Measurements from ENCODE around the gene EXOC6B.

EXOC6B gene

DNA sequence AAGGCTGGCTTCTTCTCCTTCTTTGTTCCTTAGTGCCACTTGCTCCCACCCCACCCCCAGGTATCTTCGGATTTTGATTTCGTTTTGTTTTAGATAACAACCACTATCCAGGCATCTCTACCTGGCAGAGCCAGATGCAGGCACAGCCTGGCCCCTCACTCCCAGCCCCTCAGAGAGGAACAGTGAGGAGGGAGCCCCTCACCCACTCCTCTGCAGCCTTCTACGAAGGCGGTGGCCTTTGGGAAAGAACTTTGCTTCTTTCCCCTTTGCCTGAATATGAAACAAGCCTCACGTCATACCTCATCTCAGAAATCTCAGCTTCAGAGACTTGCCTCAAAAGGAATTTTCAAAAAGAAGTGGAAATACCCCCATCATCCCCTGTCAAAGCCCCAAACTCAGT, 671.9 kb downstream of the EXOC6B start:
- DNase-seq: no peak

- no peak for DNase-seq
These were observed 672.6 kb downstream of the EXOC6B start for GRCh38 chr2:72153026-72153791.

- DNase-seq: no peak
These were observed 674.9 kb downstream of the EXOC6B start for GRCh38 chr2:72150861-72151356.

DNA sequence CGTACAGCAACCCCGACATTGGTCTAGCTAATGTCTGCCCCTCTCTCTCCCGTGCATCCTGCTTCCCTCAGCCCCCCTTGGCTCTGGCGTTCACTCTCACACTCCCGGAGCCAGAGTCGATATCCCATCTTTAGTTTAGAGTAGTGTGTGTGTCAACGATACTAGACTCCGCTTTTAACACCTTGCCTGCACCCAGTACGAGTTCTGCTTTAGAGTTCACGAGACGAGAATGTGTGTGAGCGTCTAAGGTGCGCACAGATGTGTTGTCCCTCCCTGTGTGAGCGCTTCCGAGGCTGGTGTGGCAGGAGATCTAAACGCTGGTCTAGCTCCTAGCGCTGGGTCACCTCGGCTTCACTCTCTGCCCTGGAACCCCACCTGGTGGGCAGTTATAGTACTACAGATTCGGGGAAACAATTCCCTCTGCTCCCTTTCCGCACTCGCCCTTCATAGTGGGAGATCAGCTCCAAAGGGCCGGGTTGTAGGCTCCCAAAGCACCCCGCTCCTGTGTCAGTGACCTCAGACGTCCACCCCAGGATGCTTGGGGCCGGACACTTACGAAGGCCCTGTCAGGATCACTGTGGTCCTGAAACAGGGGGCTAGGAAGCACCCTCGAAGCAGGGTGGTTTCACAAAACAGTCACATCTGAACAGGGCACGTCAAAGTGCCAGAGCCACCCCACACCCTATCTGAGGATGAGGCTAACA, 675.5 kb downstream of the EXOC6B start:
- DNase-seq: peak in 1 of 2 donors; percentile 3

DNA sequence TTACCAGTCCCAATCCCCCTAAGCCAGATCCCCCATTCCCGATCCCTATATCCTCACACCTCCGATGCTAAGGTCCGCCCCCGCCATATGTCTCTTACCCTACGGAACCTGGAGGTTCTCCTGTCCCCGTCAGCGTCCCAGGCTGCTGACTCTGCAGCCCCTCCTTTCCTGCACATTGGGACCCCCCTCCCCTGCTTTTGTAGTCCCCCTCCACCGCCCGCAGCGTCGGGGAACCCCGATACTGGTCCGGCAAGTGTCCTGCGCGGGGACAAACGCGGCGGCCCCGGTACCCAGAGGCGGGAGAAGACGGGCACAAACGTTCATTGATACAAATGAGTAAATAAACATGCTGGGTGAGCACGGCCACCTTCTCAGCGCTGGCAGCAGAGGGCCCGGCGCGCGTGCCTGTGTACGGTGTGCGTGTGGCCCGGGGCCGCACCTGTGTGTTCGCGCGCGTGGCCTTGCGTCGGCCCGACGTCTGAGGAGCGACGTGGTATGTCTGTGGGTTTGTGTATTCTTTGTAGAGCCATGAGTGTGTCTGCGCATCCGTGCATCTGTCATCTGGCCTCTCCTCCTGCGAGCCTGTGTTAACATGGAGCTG, 676.2 kb downstream of the EXOC6B start:
- no peak for DNase-seq

GRCh38 chr2:72148837-72149555, 676.8 kb downstream of the EXOC6B start:
- DNase-seq: no peak

GRCh38 chr2:72148003-72148836, 677.6 kb downstream of the EXOC6B start:
- DNase-seq: no peak

DNA sequence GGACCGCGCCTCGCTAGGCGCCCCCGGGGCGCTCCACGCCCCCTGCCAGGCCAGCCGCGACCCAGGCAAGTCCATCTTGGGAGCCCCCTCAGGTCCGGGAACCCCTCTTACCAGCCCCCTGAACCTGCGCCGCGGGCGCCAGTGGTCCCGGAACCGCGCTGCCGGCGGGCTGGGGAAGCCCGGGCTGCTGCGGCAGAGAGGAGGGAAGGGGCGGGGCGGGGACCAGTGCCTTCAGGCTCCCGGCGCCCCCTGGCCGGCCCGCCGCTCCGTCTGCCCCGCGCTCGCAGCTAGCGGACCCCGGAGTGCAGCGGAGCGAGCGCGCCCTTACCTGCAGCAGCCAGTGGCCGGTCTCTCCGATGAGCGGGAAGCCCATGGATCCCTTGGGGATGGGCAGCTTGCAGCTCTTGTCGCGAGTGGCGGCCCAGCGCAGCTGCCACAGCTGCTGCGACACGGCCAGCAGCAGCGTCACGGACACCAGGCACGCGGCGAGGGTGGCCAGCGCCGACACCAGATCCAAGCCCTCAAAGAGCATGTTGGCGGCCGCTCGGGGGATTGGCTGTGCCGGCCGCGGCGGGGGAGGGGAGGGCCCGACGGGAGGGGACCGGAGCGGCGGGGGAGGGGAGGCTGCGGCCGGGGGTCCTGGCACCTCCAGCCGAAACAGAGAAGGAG, 678.4 kb downstream of the EXOC6B start, which contains the start of gene CYP26B1:
Gene CYP26B1 (minus strand): TSS at position 560 of the 669 bp plus-strand sequence. CDS start 28 bp downstream, at position 532.
- no peak for DNase-seq

- no peak for DNase-seq
These were observed 679.2 kb downstream of the EXOC6B start for GRCh38 chr2:72146347-72147302.

DNA sequence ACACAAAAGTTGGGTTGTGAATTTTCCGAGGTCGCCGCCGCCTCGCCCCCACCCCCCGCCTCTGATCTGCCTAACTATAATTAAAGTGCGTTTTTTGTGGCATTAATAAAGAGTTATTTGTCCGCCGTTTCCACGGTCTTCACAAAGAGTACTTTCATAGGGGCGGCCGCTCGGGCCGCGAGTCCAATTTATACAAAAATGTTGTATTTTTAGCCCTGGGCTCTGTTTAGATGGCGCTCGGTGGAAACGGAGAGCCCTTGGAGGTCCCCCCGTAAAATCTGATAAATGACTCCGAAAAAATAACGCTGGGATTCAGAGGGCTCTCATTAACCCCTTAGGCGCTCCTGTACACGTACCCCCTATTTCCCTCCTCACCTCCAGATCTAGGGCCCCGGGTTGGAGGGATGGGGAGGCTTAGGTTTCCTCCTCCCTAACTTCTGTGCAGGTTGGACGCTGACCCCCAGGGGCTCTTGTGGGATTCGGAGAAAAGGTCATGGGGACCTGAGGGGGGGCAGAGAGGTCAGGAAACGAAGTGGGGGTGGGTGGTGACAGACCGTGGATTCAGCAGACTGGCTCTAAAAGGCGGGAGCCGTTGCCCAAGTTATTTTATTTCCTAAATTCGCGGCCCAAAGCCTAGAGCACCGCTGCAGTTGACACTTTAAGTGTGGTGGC, 680.0 kb downstream of the EXOC6B start:
- no peak for DNase-seq

DNA sequence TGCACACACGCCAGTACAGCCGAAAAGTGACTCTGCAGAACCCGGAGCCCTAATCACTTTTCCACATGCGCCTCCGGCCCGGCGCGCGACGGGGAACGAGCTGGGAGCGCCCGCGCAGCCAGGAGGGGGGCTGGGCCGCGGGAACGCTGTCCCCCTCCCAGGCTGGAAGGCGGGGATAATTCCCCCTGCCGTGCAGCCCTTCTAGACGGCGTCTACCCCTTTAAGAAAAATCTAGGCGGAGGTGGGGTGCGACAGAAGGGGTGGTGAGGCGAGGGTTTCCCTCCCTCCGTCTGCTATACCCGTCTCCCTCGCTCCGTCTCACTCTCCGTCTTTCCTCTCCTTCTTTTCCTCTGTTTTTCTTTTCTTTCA, 680.6 kb downstream of the EXOC6B start:
- DNase-seq: no peak

- DNase-seq: no peak
These were observed 681.1 kb downstream of the EXOC6B start for GRCh38 chr2:72144632-72145288.

DNA sequence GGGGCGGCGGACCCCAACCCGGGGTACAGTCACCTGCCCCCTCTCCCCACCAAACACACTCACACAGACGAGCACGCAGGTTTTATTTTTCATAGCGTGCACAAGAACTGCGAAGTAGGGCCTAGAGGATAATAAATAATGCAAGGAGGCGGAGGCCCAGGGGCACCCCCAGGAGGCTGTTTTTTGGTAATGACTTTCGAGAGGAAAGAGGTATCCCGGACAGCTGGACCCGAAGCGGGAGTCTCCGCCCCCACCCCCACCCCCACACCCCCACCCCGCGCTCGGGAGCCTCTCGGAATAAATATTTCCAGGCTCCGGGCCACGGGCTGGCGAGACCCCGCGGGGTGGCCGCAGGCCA, 681.6 kb downstream of the EXOC6B start:
- no peak for DNase-seq

- DNase-seq: no peak
These were observed 682.2 kb downstream of the EXOC6B start for GRCh38 chr2:72143441-72144273.

DNA sequence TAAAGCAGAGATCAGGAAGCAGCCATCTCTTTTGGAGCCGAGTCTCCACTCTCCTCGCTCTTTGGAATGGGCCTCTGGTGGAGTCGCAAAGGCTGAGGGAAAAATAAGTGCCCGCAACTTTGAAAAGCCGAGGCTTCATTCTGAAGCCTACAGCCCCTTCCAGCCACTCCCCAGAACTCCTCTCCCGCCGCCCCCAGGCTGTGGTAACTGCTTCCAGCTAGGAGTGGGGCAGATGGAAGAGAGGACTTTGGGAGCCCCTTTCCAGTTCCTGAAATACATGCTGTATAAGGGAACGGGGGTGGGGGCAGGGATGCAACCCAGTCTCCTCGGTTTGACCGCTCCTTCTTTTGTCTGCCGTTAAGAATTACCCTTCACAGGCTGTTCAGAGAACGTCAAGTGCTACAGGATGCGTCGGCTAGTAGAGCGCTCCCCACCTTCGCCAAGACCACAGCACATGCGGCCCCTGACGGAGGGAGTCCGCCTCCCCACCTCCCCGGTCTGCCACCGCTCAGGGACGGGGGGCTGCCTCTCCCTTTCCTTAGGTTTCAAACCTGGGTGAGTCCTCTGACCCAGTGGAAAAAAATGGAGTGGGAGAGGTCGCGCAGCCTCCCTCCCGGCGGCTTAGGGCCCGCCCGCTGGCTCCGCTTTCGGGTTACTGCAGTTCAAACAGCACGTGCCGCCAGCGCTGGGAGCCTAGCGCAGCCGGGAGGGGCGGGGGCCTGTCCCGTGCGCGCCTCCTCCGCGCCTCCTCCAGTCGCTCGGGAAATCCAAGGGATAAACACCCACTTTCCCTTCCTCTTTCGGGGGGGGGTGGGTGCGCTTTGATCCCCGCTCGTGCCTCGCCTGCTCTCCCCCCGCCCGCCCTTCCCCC, 683.0 kb downstream of the EXOC6B start:
- no peak for DNase-seq

DNA sequence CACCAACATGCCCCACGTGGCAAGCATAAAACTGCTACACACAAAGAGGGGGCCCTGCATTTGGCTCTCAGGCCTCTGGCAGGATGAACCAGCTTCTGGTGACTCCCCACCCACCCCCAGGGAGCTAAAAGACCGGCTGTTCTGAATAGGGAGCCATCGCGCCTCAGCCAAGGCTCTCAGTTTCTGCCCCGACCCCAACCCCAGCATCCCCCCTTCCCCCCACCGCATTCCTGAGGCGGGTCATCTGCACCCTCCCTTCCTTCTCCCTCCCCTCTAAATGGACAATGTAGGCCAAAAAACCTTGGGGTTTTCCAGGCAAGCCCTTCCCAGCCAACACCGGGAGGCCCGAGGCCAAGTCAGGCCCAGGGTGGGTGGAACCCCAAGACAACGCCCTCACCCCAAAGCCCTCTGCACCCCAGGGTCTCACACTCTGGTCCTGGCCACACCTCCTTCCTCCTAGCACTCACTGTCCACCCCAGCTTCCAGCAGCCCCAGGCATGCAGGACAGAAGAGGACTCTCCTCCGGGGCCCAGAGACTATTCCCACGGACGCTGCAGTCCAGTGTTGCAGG, 683.9 kb downstream of the EXOC6B start:
- DNase-seq: no peak

All from bone marrow (tissue), 2 donors.